A673 (cell line): Measurements from ENCODE around the gene MANEAL.

Experiments used
- CTCF ChIP-seq: fragments of 300-800, 200-600 bp; sonication (generic); conservative IDR thresholded peaks from 2 replicates; pipeline ENCODE4 v1.5.1; 2017; ENCODE audit warnings: low read depth, mild to moderate bottlenecking, antibody characterized with exemption, low read length, moderate library complexity, mixed read lengths
- EZH2 ChIP-seq: fragments of 200-600 bp; sonication (generic); IDR thresholded peaks from 2 replicates; pipeline ENCODE4 v1.6.1; 2017; ENCODE audit warnings: borderline replicate concordance, low read depth, mild to moderate bottlenecking, mixed read lengths, antibody characterized with exemption, low read length; ENCODE audit not compliant: poor library complexity, severe bottlenecking

- TF ChIP-seq CTCF (no peak), EZH2 (no peak)
Measured at GRCh38 chr1:37767488-37767887, 26.2 kb upstream of the MANEAL start.
